HG02610 (cell line): ENCODE measurements around the gene ARHGAP28.

Experiments
- ATAC-seq: cut with Tn5 transposase; IDR thresholded peaks from one replicate; pipeline ENCODE4 v1.9.1; 2021; ENCODE audit warnings: mild to moderate bottlenecking, moderate library complexity; ENCODE audit not compliant: unreplicated experiment

Gene ARHGAP28, protein sequence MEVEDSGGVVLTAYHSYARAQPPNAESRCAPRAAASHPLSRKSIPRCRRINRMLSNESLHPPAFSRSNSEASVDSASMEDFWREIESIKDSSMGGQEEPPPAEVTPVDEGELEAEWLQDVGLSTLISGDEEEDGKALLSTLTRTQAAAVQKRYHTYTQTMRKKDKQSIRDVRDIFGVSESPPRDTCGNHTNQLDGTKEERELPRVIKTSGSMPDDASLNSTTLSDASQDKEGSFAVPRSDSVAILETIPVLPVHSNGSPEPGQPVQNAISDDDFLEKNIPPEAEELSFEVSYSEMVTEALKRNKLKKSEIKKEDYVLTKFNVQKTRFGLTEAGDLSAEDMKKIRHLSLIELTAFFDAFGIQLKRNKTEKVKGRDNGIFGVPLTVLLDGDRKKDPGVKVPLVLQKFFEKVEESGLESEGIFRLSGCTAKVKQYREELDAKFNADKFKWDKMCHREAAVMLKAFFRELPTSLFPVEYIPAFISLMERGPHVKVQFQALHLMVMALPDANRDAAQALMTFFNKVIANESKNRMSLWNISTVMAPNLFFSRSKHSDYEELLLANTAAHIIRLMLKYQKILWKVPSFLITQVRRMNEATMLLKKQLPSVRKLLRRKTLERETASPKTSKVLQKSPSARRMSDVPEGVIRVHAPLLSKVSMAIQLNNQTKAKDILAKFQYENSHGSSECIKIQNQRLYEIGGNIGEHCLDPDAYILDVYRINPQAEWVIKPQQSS

GRCh38 chr18:6729247-6730091, at the start of gene ARHGAP28:
TSS of gene ARHGAP28 (plus strand) at chr18:6729716. CDS start at chr18:6729822, 106 bp downstream.
- ATAC-seq = peak; percentile 69

- no peak for ATAC-seq
These were observed 48.1 kb upstream of the ARHGAP28 start for GRCh38 chr18:6681331-6681875.

GRCh38 chr18:6682437-6683111, 46.9 kb upstream of the ARHGAP28 start:
- ATAC-seq = no peak

- no peak for ATAC-seq
These were observed 46.2 kb upstream of the ARHGAP28 start for GRCh38 chr18:6683112-6683876.

GRCh38 chr18:6687676-6688075, 41.8 kb upstream of the ARHGAP28 start:
- ATAC-seq = no peak

- ATAC-seq = no peak
These were observed 20.6 kb upstream of the ARHGAP28 start for GRCh38 chr18:6708890-6709289.

DNA sequence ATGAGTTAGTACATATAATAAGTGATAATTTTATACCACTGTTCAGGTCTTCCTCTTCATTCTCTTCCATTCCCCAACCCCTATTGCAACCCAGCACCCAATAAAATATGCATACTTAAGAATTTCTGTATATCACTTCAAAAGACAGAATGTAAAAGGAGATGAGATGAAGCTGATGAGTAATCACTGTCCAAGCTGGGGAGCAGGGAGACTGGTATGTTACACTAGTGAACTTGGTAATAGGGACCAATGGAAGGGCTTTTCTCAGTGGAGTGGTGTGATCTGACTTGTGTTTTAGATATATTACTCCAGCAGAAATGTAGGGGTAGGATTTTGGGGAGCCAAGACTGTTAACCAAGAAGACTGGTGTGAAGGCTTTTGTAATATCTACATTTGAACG, 18.0 kb upstream of the ARHGAP28 start:
- ATAC-seq = no peak

- no peak for ATAC-seq
These were observed 17.1 kb upstream of the ARHGAP28 start for GRCh38 chr18:6712401-6712800.

- no peak for ATAC-seq
These were observed 15.5 kb upstream of the ARHGAP28 start for GRCh38 chr18:6714010-6714409.

GRCh38 chr18:6718267-6718666, 11.2 kb upstream of the ARHGAP28 start:
- ATAC-seq = no peak

- ATAC-seq = no peak
These were observed 10.2 kb upstream of the ARHGAP28 start for GRCh38 chr18:6719098-6719846.

DNA sequence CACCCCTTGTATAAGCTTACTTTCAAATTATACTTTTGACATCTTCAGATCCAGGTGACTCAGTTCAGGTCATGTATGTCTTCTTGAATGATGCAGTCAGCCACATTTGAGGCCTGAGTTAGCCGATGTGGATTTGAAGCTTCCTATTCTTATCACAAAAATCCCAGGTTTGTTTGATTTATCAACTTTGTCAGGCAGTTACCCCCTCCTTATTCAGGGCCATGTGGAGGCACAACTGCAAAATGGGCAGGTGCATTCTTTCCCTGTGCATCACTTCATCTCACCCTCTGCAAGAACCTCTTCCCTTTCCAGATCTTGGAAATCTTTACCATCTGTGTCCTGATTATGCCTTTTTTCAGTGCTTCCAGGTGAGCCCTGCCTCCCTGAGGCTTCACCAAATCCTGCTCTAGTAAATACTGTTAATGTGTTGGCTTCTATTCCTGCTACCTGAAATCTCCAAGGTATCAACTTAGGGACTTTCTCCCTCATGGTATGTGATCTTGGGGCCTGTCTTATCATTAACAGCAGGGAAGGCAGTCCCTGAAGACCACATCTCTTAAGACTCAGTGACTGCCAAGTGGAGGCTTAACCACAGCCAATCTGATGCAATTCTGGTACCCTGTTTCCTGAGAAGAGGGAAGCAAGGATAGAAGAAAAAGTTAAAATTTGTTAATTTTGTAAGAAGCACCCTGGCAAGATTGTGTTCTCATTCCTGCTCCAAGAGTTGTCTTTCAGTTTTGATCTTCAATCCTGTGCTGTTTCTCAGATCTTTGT, 9.4 kb upstream of the ARHGAP28 start:
- no peak for ATAC-seq

GRCh38 chr18:6721755-6722154, 7.8 kb upstream of the ARHGAP28 start:
- ATAC-seq = no peak

- ATAC-seq = no peak
These were observed 6.8 kb upstream of the ARHGAP28 start for GRCh38 chr18:6722690-6723089.

DNA sequence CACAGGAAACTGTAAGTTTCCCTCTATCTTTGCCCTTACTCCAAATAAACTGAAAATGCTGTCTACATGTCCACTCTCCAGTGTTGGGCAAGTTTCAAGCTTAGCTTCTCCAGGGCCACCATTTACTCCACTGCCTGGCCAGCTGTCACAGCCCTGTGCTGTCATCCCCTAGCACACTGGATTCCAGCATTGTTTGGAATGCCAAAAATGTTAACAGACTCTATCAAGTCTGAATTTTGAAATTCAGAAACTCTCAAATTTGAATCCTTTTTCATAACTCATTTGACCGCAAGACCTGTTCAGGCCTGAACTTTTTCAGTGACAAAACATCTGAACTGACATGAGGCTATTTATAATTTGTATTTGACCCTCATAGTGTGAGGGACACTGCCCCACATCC, 5.2 kb upstream of the ARHGAP28 start:
- ATAC-seq = no peak

GRCh38 chr18:6728331-6728730, 1.2 kb upstream of the ARHGAP28 start:
- ATAC-seq = no peak

DNA sequence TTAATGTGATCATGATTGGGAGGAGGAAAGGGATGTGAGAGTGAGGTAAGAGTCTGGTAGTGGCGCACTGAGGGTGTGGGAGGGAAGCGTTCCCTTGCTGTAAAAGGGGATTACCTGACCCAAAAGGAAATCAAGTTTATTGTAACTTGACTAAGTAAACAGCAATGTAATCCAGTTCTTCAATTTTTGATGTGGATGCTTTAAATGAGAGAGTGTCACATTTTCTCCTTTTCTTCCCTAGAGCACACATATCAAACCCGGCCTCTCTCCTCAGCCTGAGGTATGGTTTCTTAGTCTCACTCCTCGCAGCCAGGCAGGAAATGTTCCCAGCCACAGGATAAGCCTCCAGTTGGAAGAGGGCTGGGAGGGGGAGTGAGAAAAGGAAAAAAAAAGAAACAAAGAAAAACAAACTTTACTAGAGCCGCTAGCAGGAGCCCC, 688 bp upstream of the ARHGAP28 start:
- no peak for ATAC-seq
